HUES48 (cell line): ENCODE measurements around the gene PACS2.

Experiments used
- H3K27ac ChIP-seq: one replicate; pipeline ENCODE4 v1.7.0; 2013; ENCODE audit warnings: low read depth, low read length, inconsistent platforms
- H3K27me3 ChIP-seq: 2 replicates; pipeline ENCODE4 v1.6.1; 2013; ENCODE audit warnings: mild to moderate bottlenecking, low read length; ENCODE audit not compliant: control insufficient read depth, insufficient read depth
- H3K36me3 ChIP-seq: 2 replicates; pipeline ENCODE4 v1.6.1; 2013; ENCODE audit warnings: low read length; ENCODE audit not compliant: control insufficient read depth, insufficient read depth
- H3K4me1 ChIP-seq: 2 replicates; pipeline ENCODE4 v1.6.1; 2013; ENCODE audit warnings: mild to moderate bottlenecking, low read length; ENCODE audit not compliant: control insufficient read depth, insufficient read depth
- H3K4me3 ChIP-seq: 2 replicates; pipeline ENCODE4 v1.5.1; 2013; ENCODE audit warnings: mild to moderate bottlenecking, low read depth, low read length
- H3K9ac ChIP-seq: 2 replicates; pipeline ENCODE4 v1.6.1; 2013; ENCODE audit warnings: mild to moderate bottlenecking, low read depth, low read length, moderate library complexity
- H3K9me3 ChIP-seq: 2 replicates; pipeline ENCODE4 v1.6.1; 2013; ENCODE audit warnings: low read length; ENCODE audit not compliant: control insufficient read depth, insufficient read depth

PACS2 gene

GRCh38 chr14:105389976-105390848, 75.7 kb downstream of the PACS2 start:
- H3K27me3 ChIP-seq: no peaks in the 10 kb centered on the region
- H3K9me3 ChIP-seq: no peaks in the 10 kb centered on the region
- H3K27ac ChIP-seq: no peak overlapping the region
- H3K9ac ChIP-seq: no peak overlapping the region
- H3K36me3 ChIP-seq: peaks cover 6% of the 10 kb centered on the region
- no peaks in the 10 kb centered on the region for H3K4me1 ChIP-seq
- H3K4me3 ChIP-seq: no peak overlapping the region

- no peak overlapping the region for H3K9ac ChIP-seq
- H3K27me3 ChIP-seq: no peaks in the 10 kb centered on the region
- no peak overlapping the region for H3K27ac ChIP-seq
- H3K4me3 ChIP-seq: no peak overlapping the region
- H3K9me3 ChIP-seq: no peaks in the 10 kb centered on the region
- H3K4me1 ChIP-seq: no peaks in the 10 kb centered on the region
- peaks cover 6% of the 10 kb centered on the region for H3K36me3 ChIP-seq
Observed at GRCh38 chr14:105390849-105391500, 76.4 kb downstream of the PACS2 start.

GRCh38 chr14:105391541-105391940, 77.0 kb downstream of the PACS2 start:
- peaks cover 5% of the 10 kb centered on the region for H3K36me3 ChIP-seq
- H3K27me3 ChIP-seq: no peaks in the 10 kb centered on the region
- no peak overlapping the region for H3K4me3 ChIP-seq
- no peaks in the 10 kb centered on the region for H3K9me3 ChIP-seq
- H3K27ac ChIP-seq: no peak overlapping the region
- no peaks in the 10 kb centered on the region for H3K4me1 ChIP-seq
- H3K9ac ChIP-seq: no peak overlapping the region

GRCh38 chr14:105392131-105393090, 77.9 kb downstream of the PACS2 start:
- Histone ChIP-seq H3K4me3 (no peak overlapping the region), H3K27ac (no peak overlapping the region), H3K4me1 (no peaks in the 10 kb centered on the region), H3K9ac (no peak overlapping the region), H3K9me3 (no peaks in the 10 kb centered on the region), H3K36me3 (peaks cover 4% of the 10 kb centered on the region; the same call in 1 of the 2 replicates), H3K27me3 (peaks cover 7% of the 10 kb centered on the region)

- Histone ChIP-seq H3K9ac (no peak overlapping the region), H3K4me3 (no peak overlapping the region), H3K27me3 (peaks cover 12% of the 10 kb centered on the region), H3K4me1 (0 out of 2 replicates have a peak, but pooled peaks cover 4% of the 10 kb centered on the region), H3K36me3 (peaks cover 4% of the 10 kb centered on the region; the same call in 1 of the 2 replicates), H3K9me3 (no peaks in the 10 kb centered on the region), H3K27ac (no peak overlapping the region)
Observed at GRCh38 chr14:105393151-105393550, 78.6 kb downstream of the PACS2 start.

GRCh38 chr14:105394714-105395537, 80.4 kb downstream of the PACS2 start:
- no peak overlapping the region for H3K4me3 ChIP-seq
- H3K9ac ChIP-seq: no peak overlapping the region
- no peak overlapping the region for H3K27ac ChIP-seq
- peaks cover 9% of the 10 kb centered on the region; the same call in 1 of the 2 replicates for H3K9me3 ChIP-seq
- H3K27me3 ChIP-seq: peaks cover 12% of the 10 kb centered on the region
- H3K36me3 ChIP-seq: peaks cover 4% of the 10 kb centered on the region
- H3K4me1 ChIP-seq: 0 out of 2 replicates have a peak, but pooled peaks cover 4% of the 10 kb centered on the region

- Histone ChIP-seq H3K27me3 (peaks cover 12% of the 10 kb centered on the region), H3K9ac (no peak overlapping the region), H3K4me1 (0 out of 2 replicates have a peak, but pooled peaks cover 4% of the 10 kb centered on the region), H3K9me3 (peaks cover 14% of the 10 kb centered on the region), H3K27ac (no peak overlapping the region), H3K4me3 (no peak overlapping the region), H3K36me3 (peaks cover 6% of the 10 kb centered on the region)
Observed at GRCh38 chr14:105395538-105395854, 80.9 kb downstream of the PACS2 start.

GRCh38 chr14:105397350-105397931, 82.9 kb downstream of the PACS2 start:
- H3K9ac ChIP-seq: no peak overlapping the region
- peaks cover 25% of the 10 kb centered on the region for H3K9me3 ChIP-seq
- H3K27me3 ChIP-seq: peaks cover 12% of the 10 kb centered on the region
- 0 out of 2 replicates have a peak, but pooled peaks cover 4% of the 10 kb centered on the region for H3K4me1 ChIP-seq
- peak overlapping the region; percentile 67; the same call in 1 of the 2 replicates for H3K4me3 ChIP-seq
- H3K36me3 ChIP-seq: peaks cover 11% of the 10 kb centered on the region
- H3K27ac ChIP-seq: no peak overlapping the region

- H3K27ac ChIP-seq: peak within 1 kb of the TSS; percentile 73
- peaks cover 9% of the 10 kb centered on the region for H3K36me3 ChIP-seq
- H3K9me3 ChIP-seq: peaks cover 31% of the 10 kb centered on the region
- H3K4me1 ChIP-seq: 0 out of 2 replicates have a peak, but pooled peaks cover 4% of the 10 kb centered on the region
- H3K27me3 ChIP-seq: peaks cover 12% of the 10 kb centered on the region
- peak within 1 kb of the TSS; percentile 73 for H3K9ac ChIP-seq
- peak within 1 kb of the TSS; percentile 67 for H3K4me3 ChIP-seq
Observed at GRCh38 chr14:105398044-105398725, 83.6 kb downstream of the PACS2 start, which contains the start of gene TEX22. TSS of gene TEX22 (plus strand) at chr14:105398538. CDS start at chr14:105399341, 803 bp downstream.
